Esophagus mucosa (tissue), 1 donor: ENCODE data around the gene THADA. TPM values are rescaled to one million over a fixed set of nuclear protein-coding genes. Genes with fewer than 3 reads are reported as not detected.
"Not testable (repeated sequence)": the region's sequence is repeated elsewhere in the genome, so short reads cannot be mapped to it uniquely, and the experiment has no call there.

Experiments
- ATAC-seq: fragments of 200-7000 bp; cut with Tn5 transposase; one replicate; pipeline ENCODE4 v1.9.1; 2020
- total RNA-seq: library from RNA; stranded (reverse); gene quantifications from one replicate; pipeline ENCODE4 v1.2.4, GENCODE V29; 2023
- donor health status: DM: yes; HTN: yes; CAD: no.

Gene THADA
- total RNA-seq, 1 donor from 2014 or later, result 20.8 TPM

DNA sequence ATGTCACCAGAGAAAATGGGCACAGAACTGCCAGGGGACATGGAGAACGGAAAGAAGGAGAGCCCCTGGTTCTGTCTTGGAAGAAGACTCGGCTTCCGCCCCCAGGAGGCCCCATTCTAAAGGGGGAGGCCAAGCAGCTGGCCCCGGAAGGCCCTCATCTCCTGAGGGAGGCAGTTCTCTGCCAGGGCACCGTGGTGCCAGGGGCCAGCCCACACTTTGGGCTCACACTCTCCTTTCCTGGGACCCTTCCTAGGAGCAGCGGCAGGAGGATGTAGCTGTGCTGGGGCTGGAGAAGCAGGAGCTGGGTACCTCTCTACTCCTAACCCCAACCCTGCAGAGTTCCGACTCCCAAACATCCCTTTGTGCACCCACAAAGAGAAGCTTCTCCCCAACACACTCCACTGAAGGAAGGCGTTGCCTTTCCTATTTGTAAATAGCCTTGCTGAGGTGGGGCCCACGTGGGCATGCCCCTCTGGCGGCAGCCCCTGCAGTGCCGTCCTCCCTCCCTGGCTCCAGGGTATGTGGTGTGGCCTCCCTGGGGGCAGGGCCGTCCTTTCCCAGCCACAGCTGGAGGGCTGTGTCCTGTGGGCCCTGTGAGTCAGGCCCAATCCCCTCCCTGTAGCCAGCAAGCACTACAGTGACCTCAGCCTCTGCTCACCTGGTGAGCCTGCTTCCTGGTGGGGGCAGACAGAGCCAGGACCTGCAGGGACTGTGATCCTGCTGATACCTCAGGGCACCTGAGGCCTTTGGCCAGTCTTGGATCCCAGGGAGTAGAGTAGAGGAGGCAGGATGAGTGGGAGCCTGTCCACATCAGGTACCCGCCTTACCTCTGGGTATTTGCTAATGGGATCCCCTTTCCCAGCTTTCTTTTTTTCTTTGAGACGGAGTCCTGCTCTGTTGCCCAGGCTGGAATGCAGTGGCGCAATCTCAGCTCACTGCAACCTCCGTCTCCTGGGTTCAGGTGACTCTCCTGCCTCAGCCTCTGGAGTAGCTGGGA lies 396.0 kb downstream of the THADA start:
- peak; percentile 84 for ATAC-seq

DNA sequence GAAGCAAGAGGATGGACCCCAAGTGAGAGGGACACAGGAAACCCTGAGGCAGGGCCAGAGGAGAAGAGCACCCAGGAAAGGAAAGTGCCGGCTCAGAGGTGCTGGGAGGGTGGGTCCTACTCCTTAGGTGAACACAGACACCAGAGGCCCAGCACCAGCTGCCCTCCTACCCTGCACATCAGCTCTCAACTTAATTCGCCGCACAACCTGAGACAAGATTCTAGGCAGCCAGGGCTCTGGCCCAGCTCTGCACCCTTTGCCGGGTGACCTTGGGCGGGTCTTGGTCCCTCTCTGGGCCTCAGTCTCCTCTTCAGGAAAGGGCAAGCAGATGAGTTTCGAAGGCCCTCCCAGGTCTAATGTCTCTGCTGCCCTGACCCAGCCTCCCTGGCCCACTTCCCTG lies 397.6 kb downstream of the THADA start:
- no peak for ATAC-seq

DNA sequence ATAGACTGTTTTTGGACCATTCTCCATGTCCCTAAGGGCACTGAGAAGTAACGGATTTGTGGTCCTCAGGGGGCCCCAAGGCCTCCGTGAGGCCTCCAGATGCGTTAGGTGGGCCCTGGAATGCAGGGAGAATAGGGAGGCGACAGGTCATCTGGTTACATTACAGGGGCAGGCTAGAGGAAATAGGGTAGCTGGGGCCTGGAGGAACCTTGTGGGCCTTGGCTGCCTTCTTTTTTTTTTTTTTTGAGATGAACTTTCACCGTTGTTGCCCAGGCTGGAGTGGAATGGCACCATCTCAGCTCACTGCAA lies 398.3 kb downstream of the THADA start:
- ATAC-seq, result no peak

DNA sequence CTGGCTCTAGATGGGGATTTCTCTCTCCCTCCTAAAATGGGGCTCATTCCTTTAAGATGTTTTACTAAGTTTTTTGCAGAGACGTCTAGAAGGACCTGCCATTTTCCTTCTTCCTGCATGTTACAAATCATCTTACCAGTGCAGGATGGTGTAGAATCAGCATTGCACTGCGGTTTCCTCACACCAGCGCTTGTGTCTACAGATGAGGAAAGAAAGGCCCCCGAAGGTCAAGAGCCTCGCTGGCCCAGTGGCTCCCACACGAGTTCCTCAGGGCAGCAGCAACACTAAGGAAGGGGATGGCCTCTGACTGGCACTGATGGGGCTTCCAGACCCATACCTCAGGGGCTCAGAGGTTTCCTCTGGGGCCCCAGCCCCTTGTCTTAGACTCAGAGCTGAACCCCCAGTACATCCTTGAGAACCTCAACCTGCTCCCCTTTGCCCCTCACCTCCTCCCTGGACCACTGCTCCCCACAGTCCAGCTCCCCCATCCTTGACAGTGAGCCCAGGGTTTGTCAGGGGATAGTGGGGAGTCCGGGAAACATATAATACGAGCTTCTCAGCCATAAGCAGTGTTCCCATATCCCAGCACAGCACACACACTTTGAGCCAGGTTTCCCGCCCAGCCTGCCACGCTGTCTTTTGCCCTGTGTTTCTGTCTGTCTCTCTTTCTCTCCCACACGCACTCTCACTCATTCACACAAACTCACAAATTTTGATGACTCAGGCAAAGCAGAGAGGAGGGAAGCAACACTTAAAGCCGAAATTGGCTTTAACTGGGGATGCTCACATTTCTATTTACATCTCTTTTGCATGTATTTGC lies 398.9 kb downstream of the THADA start:
- ATAC-seq, result no peak

DNA sequence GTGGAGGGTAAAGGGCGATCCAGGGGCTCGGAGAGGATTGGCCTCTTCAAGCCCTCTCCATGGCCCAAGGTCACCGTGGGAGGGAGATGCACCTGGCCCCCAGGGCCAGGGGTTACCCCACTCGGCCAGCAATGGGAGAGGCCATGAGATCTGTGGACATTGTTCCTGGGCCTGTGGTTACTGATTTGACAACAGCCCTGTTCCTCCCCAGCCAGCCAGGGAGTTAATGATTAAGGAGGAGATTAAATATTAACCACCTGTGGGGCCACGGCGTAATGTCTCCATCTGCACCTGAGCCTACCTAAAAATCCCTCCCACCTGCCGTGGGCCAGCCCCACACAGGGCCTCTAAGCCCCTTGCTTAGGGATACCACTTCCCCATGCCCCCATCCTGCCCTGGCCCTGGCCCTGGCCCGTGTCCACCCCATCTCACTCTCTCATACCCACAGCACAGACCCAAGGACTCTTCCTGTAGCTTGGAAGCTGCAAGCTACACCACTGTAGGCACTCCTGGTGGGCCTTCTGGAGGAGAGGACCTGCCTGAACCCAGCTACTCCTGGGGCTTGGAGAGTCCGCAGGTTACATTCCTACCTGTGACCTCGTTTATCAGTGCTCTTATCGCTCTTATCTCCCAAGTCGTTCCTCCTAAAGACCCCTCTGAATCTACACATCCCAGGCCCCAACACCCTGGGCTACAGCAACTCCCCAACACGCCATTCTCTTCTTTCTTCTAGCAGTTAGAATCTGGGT lies 401.5 kb downstream of the THADA start:
- ATAC-seq, result peak; percentile 15

DNA sequence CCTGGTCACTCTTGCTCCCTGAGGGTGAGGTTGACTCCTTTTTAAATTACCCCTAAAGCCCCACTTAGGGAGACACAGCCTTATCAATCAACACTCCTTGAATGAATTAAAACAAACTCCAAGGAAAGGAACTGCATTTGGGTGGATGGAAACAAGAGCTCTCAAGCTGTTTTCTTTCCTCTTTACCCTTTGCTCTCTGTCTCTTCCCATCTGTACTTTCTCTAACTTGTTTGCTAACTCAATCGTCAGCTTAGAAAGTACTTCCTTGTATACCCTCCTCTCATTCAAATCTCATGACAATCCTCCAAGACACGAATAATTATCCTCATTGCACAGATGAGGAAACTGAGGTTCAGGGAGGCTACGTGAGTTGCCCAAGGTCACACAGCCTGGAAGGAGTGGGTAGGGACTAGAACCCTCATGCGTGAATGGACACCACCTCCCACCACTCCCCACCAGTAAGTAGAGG lies 402.2 kb downstream of the THADA start:
- ATAC-seq, result no peak

DNA sequence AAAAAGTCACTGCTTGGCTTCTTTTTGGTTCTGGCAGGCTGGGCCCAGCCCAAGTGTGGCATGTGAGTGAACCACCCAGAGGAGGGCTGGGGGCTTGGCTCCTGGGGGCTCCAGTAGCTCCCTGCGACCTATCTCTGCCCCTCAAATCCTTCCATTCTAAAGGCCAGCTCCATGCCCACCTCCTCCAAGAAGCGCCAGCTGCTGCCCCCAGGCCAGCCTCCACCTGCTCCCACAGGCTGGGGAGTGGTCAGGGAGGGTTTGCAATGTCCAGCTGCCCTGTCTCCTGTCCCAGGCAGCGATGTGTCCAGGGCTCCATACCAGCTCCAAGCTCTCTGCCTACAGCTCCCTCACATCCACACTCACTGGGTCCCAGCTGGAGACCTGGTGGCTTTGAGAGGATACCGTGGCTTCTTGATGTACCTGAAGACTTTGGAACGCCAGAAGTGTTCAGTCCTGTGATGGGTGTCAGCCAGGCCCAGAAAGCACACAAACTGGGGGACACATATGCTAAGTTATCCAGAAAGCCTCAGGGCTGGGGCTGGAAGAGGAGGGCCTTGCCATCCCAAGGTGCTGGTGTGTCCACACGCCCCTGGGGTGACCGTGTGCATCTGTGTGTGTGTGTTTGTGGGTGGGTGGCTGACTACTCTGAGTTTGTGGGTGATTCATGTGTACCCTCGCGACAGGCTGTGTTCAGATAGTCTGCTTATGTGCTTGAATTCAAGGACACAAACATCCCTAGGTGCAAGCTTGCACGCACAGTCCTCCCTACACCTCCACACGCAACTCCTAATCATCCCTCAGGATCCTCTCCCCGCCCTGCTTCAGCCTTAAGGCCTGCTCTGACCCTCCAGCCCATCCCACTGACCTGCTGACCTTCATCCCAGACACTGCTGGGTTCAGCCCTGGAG lies 402.8 kb downstream of the THADA start:
- no peak for ATAC-seq

DNA sequence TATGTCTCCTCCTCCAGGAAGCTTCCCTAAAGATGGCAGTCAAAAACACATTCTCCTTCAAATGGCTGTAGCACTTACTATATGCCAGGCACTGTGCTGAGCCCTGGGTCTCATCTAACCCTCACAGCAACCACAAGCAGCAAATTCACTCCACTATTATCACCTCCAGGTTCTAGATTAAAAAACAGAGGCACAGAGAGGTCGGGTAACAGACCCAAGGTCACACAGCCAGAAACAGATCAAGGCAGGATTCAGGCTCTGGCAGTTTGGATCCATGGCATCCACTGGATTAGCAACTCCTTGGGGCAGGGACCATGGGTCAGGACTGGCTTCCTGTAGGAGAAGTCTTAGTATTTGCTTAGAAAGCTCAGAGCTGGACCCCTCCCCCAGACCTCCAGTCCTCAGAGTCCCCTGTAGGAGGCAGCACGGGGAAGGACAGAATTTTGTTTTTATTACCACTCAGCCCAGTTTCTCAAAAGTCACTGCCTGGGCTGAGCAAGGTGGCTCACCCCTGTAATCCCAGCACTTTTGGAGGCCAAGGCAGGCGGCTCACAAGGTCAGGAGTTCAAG lies 403.8 kb downstream of the THADA start:
- no peak for ATAC-seq

DNA sequence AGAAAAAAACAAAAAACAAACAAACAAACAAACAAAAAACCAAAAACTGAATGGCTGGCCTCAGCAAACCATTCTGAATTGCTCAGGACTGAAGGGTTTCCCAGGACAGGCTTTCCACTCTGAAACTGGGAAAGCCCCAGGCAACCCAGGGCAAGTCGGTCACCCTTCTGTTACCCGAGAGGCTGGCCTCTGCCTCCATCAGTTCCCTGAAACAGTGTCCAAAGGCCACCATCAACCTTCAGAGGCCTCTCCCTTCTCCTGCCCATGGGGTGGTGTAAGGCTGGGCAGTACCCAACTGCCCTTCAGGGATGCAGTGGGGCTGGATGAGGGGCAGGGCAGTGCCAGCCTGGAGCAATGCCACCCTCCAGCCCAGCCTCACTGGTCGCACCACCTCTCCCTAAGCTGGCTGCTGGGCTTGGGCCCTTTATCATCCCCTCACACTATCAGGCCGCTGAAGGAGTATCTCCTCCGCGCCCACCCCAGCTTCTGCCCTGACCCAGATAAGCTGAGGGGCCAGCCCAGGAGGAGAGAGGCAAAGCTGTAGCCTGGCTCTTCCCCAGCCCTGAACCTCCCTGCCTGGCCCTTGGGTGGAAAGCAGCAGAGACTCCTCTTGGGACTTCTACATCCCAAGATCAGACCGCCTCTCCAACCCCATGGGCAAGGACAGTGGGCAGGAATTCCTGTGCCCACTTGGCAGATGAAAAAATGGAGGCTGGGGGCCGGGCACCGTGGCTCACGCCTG lies 405.4 kb downstream of the THADA start:
- no peak for ATAC-seq

DNA sequence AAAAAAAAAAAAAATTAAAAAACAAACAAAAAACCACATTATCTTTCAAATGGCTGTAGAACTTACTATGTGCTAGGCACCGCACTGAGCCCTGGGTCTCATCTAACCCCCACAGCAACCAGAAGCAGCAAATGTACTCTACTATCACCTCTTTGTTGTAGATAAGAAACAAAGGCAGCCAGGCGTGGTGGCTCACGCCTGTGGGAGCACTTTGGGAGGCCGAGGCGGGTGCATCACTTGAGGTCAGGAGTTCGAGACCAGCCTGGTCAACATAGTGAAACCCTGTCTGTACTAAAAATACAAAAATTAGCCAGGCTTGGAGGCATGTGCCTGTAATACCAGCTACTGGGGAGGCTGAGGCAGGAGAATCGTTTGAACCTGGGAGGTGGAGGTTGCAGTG lies 406.0 kb downstream of the THADA start:
- not testable (repeated sequence) for ATAC-seq

DNA sequence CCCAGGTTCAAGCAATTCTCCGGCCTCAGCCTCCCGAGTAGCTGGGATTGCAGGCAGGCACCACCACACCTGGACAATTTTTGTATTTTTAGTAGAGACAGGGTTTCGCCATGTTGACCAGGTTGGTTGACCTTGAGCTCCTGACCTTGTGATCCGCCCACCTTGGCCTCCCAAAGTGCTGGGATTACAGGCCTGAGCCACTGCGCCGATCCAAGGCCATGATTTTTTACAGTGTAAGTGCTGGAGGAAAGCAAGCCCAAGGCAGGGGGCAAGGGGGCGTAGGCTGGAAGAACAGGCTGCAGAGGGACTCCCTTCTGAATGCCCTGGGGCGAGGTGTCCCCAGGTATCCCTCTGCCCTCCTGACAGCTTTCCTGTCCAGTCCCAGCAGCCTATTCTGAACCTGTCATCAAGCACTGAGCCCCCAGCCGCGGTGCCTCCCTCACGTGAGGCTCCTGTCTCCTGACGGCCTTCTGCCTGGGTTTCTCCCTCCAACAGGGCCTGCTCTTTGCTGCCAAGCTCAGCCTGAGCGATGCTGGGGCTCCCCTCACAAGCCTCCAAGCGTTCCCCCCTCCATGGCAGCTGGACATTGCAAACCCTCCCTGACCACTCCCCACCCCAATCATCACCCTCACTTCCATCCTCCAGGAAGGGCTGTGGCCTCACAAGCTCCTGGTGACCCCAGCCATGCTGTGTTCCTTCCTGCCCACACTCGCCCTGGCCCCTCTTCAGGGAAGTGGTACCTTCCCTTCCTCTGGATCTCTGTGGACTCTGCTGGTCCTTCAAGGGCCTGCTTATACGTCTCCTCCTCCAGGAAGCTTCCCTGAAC lies 407.1 kb downstream of the THADA start:
- ATAC-seq, result no peak

DNA sequence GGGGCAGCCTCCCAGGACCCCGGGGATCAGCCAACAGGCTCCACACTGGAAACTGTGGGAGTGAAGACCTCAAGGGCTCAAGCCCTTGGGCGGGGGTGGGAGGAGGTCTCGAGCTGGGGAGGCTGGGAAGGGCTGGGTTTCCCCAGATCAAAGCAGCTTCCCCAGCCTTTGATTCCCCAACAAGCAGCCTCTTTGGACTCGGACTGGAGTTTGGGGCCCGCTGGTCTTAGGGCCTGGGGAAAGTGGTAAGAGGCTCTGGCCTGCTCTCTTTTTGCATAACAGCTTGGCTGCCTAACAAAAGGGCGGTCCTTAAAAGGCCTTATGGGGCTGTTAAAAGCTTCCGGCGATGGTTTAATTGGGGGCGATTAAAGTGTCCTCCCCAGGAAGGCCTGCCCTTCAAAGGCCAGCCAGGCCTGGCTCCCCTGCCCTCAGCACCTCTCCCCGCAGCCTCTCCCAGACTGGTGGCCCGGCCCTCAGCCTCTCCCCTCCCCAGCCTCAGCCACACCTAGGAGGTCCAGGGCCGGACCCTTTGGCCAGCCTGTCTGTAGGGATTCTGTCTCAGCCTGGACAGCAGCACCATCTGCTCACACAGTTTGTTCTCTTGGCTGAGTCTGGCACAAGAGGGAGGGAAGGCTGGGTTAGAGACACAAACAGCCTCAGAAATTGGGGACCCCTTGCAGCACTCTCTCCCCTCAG lies 409.0 kb downstream of the THADA start:
- ATAC-seq, result no peak

DNA sequence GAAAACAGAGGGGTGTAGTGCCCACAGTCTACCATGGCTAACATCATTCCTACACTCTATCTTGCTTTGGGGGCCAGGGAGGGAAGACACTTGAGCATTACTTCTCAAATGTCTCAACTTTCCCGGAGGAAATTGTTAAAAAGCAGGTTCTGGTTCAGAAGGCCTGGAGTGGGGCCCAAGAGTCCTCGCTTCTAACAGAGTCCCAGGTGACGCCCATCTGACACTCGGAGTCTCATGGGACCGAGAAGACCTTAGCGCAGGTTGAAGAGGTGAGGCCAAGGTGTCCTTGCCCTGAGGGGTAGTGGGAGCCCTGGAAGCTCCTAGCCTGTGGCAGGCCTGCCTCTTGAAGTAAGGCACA lies 409.5 kb downstream of the THADA start:
- no peak for ATAC-seq

DNA sequence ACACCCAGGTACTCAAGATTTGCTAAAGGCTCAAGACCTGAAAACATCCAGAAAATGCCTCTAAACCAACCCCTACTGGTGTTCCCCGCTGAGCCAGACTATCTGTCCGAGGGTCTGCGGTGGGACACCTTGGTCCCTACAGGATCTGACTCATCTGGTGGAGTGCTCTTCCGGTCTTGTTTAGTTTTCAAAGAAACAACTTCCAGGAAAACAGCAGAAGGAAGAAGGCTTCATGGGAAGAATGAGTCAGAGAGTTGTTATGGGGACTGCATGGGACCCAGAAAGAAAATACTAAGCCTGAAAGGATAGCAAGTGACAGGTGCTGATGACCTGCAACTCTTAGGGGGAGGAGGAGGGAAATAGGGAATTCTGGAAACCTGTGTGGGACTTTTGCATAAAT lies 410.7 kb downstream of the THADA start:
- ATAC-seq, result no peak

DNA sequence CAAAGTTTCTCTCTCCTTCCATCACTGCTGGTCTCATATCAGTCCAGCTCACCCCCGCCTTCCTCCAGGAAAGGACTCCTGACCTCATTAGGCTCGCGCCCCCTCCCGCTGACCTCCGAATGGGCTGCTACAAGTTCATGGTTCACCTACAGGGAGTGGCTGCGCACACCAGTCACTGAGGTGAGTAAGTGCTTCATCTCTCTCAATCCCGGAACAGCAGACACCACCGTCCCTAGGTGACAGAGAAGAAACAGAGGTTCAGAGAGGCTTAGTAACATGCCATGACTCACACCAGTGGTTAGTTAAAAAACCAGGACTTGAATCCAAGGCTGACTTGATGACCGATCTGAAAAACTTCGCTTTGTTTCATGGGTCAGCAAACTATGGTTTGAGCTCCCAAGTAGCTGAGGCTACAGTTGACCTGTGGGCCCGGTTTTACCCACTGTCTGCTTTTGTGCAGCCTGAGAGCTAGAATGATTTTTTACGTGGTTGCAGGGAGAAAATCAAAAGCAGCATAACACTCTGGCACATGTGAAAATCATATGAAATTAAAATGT lies 411.4 kb downstream of the THADA start:
- ATAC-seq, result peak; percentile 97

DNA sequence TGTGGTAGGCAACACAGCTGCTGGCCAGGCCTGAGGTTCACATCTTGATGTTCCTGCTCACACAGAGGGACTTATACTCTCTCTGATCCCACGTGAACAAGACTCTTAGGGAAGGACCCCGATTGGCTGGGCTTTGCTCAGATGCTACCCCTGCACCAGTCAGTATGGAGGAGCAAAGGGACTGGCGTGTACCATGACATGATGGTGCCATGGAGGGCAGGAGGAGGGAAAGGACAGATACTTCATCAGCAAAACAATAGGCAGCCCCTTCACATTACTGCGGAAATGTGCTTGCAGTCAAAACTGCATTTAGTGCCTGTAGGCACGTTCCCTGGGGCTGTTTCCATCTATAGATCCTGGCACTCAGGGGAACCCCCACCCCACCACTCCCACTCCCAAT lies 412.1 kb downstream of the THADA start:
- no peak for ATAC-seq

DNA sequence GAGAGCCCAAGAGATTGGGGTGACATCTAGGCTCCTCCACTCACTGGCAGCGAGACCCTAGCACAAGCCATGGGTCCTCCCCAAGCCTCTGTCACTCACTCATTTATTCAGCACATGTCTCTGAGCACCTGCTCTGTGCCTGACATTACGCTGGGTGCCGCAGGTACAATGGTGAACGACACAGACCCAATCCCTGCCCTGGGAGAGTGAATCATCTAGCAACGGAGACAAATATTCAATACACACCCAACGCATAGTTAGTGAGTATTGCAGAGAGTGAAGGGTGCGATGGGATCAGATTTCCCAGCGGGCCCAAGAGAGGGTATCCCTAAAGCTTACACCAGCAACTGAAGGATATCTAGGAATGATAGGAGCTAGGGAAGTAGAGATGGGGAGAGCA lies 414.9 kb downstream of the THADA start:
- peak; percentile 67 for ATAC-seq
